Measurements from ENCODE around the gene COLEC11. TPM values are rescaled to one million over a fixed set of nuclear protein-coding genes. Genes with fewer than 3 reads are reported as not detected.

COLEC11 gene
- total and polyA plus RNA-seq, 10 of the 15 experiments (the other 5 are each of a cell fraction or from before 2014, with no cell fraction given): 0.08 to 0.74 (median 0.14) TPM; not detected in 4

DNA sequence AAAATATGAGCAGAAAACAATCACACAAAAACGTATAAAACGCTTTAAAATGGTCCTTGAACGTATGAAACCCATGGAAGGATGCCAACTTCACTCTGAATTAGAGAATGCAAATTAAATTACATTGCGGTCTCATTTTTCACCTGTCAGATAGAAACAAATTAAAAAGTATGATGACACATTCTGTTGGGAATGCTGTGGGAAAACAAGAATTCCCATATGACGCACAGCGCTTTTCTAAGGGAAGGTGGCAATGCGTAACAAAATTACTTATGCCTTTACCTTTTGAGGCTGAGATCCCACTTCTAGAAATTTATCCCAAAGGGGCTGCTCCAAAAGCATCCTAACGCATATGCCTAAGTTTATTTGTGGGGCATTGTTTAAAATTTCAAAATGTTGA lies 23.6 kb upstream of the COLEC11 start:
- RAD21 ChIA-PET (ENCODE audit: unreplicated experiment): no interaction called here
- ATAC-seq (no peak), FAIRE-seq (no peak), DNase-seq (ENCODE audit: low read depth, low spot score) (no peak)
- CTCF ChIA-PET: no interaction called here
- H2AFZ ChIP-seq (ENCODE audit: control insufficient read depth, low read depth, low read length): no peak overlapping the region
- H4K20me1 ChIP-seq (ENCODE audit: control insufficient read depth, insufficient read depth): no peaks in the 10 kb centered on the region
- no TSS peak for BruUV-seq (replicated peaks)
- SMC1A ChIA-PET (ENCODE audit: uncharacterized antibody, unreplicated experiment): no interaction called here
- H3K9ac ChIP-seq (ENCODE audit: control insufficient read depth, insufficient read depth, low read length): no peak overlapping the region
- POLR2A ChIA-PET: interaction anchor here (0.7 to 0.8 kb wide), 2 partner anchors 10 to 191 kb away, joined by 3 to 4 read pairs; no protein-coding TSS in a partner anchor
- H3K4me2 ChIP-seq (ENCODE audit: control insufficient read depth, insufficient read depth): no peak overlapping the region
- 79% methylated on average over 8 of the region's 8 CpGs for whole genome bisulfite sequencing (ENCODE audit: insufficient coverage, insufficient replicate concordance, low lambda C conversion rate, missing lambda C conversion rate)
- in situ Hi-C loops (cut with MboI): no loop called here
- no peaks in the 10 kb centered on the region; the same call in 2 of the 3 replicates for H3K9me3 ChIP-seq (replicated peaks; ENCODE audit: control insufficient read depth, insufficient read depth, low read length)
- H3K27me3 ChIP-seq (replicated peaks in 1 of 2; ENCODE audit: control insufficient read depth in 2 of 2, insufficient read depth in 2 of 2, low read length in 1 of 2): no peaks in the 10 kb centered on the region
- H3K36me3 ChIP-seq (ENCODE audit: control insufficient read depth in 2 of 2, insufficient read depth in 2 of 2, low read length in 1 of 2): no peaks in the 10 kb centered on the region
- no peaks in the 10 kb centered on the region for H3K4me1 ChIP-seq (ENCODE audit: control insufficient read depth, insufficient read depth, low read length)
- H3K4me3 ChIP-seq: no peak overlapping the region
- intact Hi-C loops (cut with micrococcal nuclease; ENCODE audit: unreplicated experiment): no loop called here
- TF ChIP-seq FOXK2 (IDR thresholded peaks at IDR 0.05) (no peak), CEBPB (IDR thresholded peaks at IDR 0.05; ENCODE audit: borderline replicate concordance in 1 of 2, low read depth in 2 of 2, low read length in 2 of 2) (no peak), ZNF622 (IDR thresholded peaks at IDR 0.05) (no peak), ZNF207 (IDR thresholded peaks at IDR 0.05; ENCODE audit: borderline replicate concordance) (no peak), POLR2AphosphoS5 (IDR thresholded peaks at IDR 0.05; ENCODE audit: low read length) (no peak), PAX8 (IDR thresholded peaks at IDR 0.05) (no peak), ZSCAN29 (IDR thresholded peaks at IDR 0.05) (no peak), JUNB (IDR thresholded peaks at IDR 0.05) (no peak), BACH1 (IDR thresholded peaks at IDR 0.05; ENCODE audit: borderline replicate concordance) (no peak)
- TF ChIP-seq, protein P1, sequence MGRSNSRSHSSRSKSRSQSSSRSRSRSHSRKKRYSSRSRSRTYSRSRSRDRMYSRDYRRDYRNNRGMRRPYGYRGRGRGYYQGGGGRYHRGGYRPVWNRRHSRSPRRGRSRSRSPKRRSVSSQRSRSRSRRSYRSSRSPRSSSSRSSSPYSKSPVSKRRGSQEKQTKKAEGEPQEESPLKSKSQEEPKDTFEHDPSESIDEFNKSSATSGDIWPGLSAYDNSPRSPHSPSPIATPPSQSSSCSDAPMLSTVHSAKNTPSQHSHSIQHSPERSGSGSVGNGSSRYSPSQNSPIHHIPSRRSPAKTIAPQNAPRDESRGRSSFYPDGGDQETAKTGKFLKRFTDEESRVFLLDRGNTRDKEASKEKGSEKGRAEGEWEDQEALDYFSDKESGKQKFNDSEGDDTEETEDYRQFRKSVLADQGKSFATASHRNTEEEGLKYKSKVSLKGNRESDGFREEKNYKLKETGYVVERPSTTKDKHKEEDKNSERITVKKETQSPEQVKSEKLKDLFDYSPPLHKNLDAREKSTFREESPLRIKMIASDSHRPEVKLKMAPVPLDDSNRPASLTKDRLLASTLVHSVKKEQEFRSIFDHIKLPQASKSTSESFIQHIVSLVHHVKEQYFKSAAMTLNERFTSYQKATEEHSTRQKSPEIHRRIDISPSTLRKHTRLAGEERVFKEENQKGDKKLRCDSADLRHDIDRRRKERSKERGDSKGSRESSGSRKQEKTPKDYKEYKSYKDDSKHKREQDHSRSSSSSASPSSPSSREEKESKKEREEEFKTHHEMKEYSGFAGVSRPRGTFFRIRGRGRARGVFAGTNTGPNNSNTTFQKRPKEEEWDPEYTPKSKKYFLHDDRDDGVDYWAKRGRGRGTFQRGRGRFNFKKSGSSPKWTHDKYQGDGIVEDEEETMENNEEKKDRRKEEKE (IDR thresholded peaks at IDR 0.05): no peak
- H3K79me2 ChIP-seq (ENCODE audit: control insufficient read depth, insufficient read depth, low read length): peaks cover 12% of the 10 kb centered on the region
- no peak overlapping the region for H3K27ac ChIP-seq (ENCODE audit: control insufficient read depth, insufficient read depth)

Measured in GM12878 (cell line).